GM23338 (cell line): ENCODE measurements around the gene SP6. TPM values are rescaled to one million over a fixed set of nuclear protein-coding genes. Genes with fewer than 3 reads are reported as not detected.

Experiments
- ATAC-seq: fragments of 200-7000 bp; cut with Tn5 transposase; 3 replicates; pipeline ENCODE4 v1.9.1; 2020
- DNase-seq: peaks from one replicate; pipeline ENCODE4 v3.0.0-alpha.2; 2015; ENCODE audit warnings: low spot score
- H2AFZ ChIP-seq: fragments of 200-600 bp; sonication (generic); 2 replicates; pipeline ENCODE4 v1.8.0; 2016; ENCODE audit warnings: antibody characterized with exemption, mild to moderate bottlenecking, moderate library complexity
- H3F3A ChIP-seq: fragments of 200-600 bp; sonication (generic); replicated peaks from 2 replicates; pipeline ENCODE4 v1.8.0; 2017; ENCODE audit warnings: antibody characterized with exemption, mixed run types, low read depth
- H3K27ac ChIP-seq: fragments of 200-600 bp; sonication (generic); 2 replicates; pipeline ENCODE4 v1.6.1; 2016; ENCODE audit warnings: low read depth
- H3K27me3 ChIP-seq: fragments of 200-600 bp; sonication (generic); 2 replicates; pipeline ENCODE4 v1.8.0; 2016; ENCODE audit warnings: mild to moderate bottlenecking, mixed run types, moderate library complexity; ENCODE audit not compliant: insufficient read depth
- H3K36me3 ChIP-seq: fragments of 200-600 bp; sonication (generic); 2 replicates; pipeline ENCODE4 v1.8.0; 2016; ENCODE audit warnings: mild to moderate bottlenecking; ENCODE audit not compliant: insufficient read depth
- H3K4me1 ChIP-seq: fragments of 200-600 bp; sonication (generic); 2 replicates; pipeline ENCODE4 v1.8.0; 2016; ENCODE audit warnings: mild to moderate bottlenecking, moderate library complexity; ENCODE audit not compliant: insufficient read depth
- H3K4me2 ChIP-seq: fragments of 200-600 bp; sonication (generic); 2 replicates; pipeline ENCODE4 v1.7.1; 2017; ENCODE audit warnings: mixed run types
- H3K4me3 ChIP-seq: fragments of 200-600 bp; sonication (generic); 2 replicates; pipeline ENCODE4 v1.6.1; 2016; ENCODE audit warnings: mixed run types
- H3K79me2 ChIP-seq: fragments of 200-600 bp; sonication (generic); replicated peaks from 2 replicates; pipeline ENCODE4 v1.8.0; 2017; ENCODE audit warnings: mild to moderate bottlenecking; ENCODE audit not compliant: insufficient read depth
- H3K9me2 ChIP-seq: fragments of 200-600 bp; sonication (generic); 2 replicates; pipeline ENCODE4 v1.8.0; 2017; ENCODE audit not compliant: insufficient read depth
- H4K20me1 ChIP-seq: fragments of 200-600 bp; sonication (generic); replicated peaks from 2 replicates; pipeline ENCODE4 v1.8.0; 2017; ENCODE audit warnings: mild to moderate bottlenecking; ENCODE audit not compliant: insufficient read depth
- H3K27ac Mint-ChIP-seq: 2 replicates; pipeline ENCODE4 v1.8.0; 2020; ENCODE audit warnings: inconsistent platforms, mild to moderate bottlenecking, moderate library complexity, mixed read lengths
- H3K27me3 Mint-ChIP-seq: 3 replicates; pipeline ENCODE4 v1.8.0; 2022; ENCODE audit warnings: low read depth, mild to moderate bottlenecking, moderate library complexity, mixed read lengths, inconsistent platforms; ENCODE audit not compliant: insufficient read depth, poor library complexity
- H3K36me3 Mint-ChIP-seq: 3 replicates; pipeline ENCODE4 v1.8.0; 2021; ENCODE audit warnings: low read depth, mild to moderate bottlenecking, inconsistent platforms, moderate library complexity, mixed read lengths
- H3K4me1 Mint-ChIP-seq: 3 replicates; pipeline ENCODE4 v1.8.0; 2020; ENCODE audit warnings: mild to moderate bottlenecking, inconsistent platforms, mixed read lengths
- H3K4me3 Mint-ChIP-seq: 3 replicates; pipeline ENCODE4 v1.8.0; 2021; ENCODE audit warnings: moderate library complexity, mild to moderate bottlenecking, inconsistent platforms, mixed read lengths
- H3K9me3 Mint-ChIP-seq: 3 replicates; pipeline ENCODE4 v1.8.0; 2020; ENCODE audit warnings: moderate library complexity, mild to moderate bottlenecking, inconsistent platforms, mixed read lengths
- CREB1 ChIP-seq: fragments of 250-450 bp; sonication (Bioruptor Pico); IDR thresholded peaks from 2 replicates; pipeline ENCODE4 v1.5.0; 2020; ENCODE audit warnings: low read depth, mild to moderate bottlenecking, moderate library complexity
- CTCF ChIP-seq, 2 experiments: fragments of 200-600 bp in 1 of 2; sonication (generic) in 1 of 2; conservative IDR thresholded peaks; 2 replicates each; pipeline versions ENCODE4 v1.5.1 to v1.6.1; 2016 to 2017; ENCODE audit warnings: antibody characterized with exemption in 2 of 2, low read depth in 2 of 2, mild to moderate bottlenecking in 2 of 2, moderate library complexity in 1 of 2
- ETS1 ChIP-seq: IDR thresholded peaks from 2 replicates; pipeline ENCODE4 v1.6.1; 2016; ENCODE audit warnings: antibody characterized with exemption
- EZH2 ChIP-seq: fragments of 200-600 bp; sonication (generic); IDR thresholded peaks from one replicate; pipeline ENCODE4 v1.8.0; 2017; ENCODE audit warnings: antibody characterized with exemption, mild to moderate bottlenecking, low read depth; ENCODE audit not compliant: unreplicated experiment
- EZH2phosphoT487 ChIP-seq: fragments of 200-600 bp; sonication (generic); IDR thresholded peaks from one replicate; pipeline ENCODE4 v1.8.1; 2018; ENCODE audit warnings: antibody characterized with exemption; ENCODE audit not compliant: unreplicated experiment
- JUNB ChIP-seq: IDR thresholded peaks from one replicate; pipeline ENCODE4 v1.6.1; 2016; ENCODE audit warnings: antibody characterized with exemption; ENCODE audit not compliant: unreplicated experiment
- NANOG ChIP-seq: IDR thresholded peaks from 2 replicates; pipeline ENCODE4 v1.6.1; 2016; ENCODE audit warnings: antibody characterized with exemption, borderline replicate concordance
- POLR2AphosphoS5 ChIP-seq: IDR thresholded peaks from 2 replicates; pipeline ENCODE4 v1.6.1; 2016; ENCODE audit warnings: antibody characterized with exemption, low read depth
- STAT1 ChIP-seq: IDR thresholded peaks from one replicate; pipeline ENCODE4 v1.6.1; 2016; ENCODE audit warnings: antibody characterized with exemption; ENCODE audit not compliant: unreplicated experiment
- ZNF114 ChIP-seq: fragments of 250-450 bp; sonication (Bioruptor Pico); IDR thresholded peaks from 2 replicates; pipeline ENCODE4 v1.5.0; 2020; ENCODE audit warnings: mild to moderate bottlenecking, moderate library complexity
- ZNF331 ChIP-seq: fragments of 250-450 bp; sonication (Bioruptor Pico); IDR thresholded peaks from 2 replicates; pipeline ENCODE4 v1.5.0; 2020; ENCODE audit warnings: low read depth, mild to moderate bottlenecking, moderate library complexity
- ZNF462 ChIP-seq: fragments of 250-450 bp; sonication (Bioruptor Pico); IDR thresholded peaks from 2 replicates; pipeline ENCODE4 v1.5.0; 2020; ENCODE audit warnings: mild to moderate bottlenecking, moderate library complexity
- polyA plus RNA-seq: library from polyadenylated mRNA; unstranded; fragments of >200 nt; fragmentation: Nextera tagmentation; extraction: Ambion mirVana; gene quantifications from 2 replicates; pipeline ENCODE4 v1.2.1, GENCODE V29; 2016
- total RNA-seq: library from RNA; depleted of rRNA; stranded (reverse); fragments of >200 nt; shearing (Covaris generic); gene quantifications from 2 replicates; pipeline ENCODE4 v1.2.3, GENCODE V29; 2014
- TF ChIP-seq, protein P1 (sequence below): IDR thresholded peaks from one replicate; pipeline ENCODE4 v1.6.1; 2018; ENCODE audit warnings: antibody characterized with exemption; ENCODE audit not compliant: unreplicated experiment

The SP6 gene
- total and polyA plus RNA-seq, 2 experiments from 2014 or later: 0.13 to 1.0 TPM

DNA sequence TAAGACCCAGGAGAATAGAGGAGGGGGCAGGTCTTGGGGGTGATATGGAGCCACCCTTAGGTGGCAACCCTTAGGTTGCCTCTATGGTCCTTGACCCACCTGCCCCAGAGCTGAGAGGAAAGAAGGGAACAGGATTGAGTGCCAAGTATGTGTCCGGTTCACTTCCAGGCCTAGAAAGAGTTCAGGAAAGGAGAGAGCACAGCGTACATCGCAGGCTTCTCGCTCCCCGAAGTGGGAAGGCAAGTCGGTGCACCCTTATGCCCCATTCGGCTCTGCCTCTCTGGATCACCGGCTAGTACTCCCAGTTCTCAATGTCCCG, 631 bp downstream of the SP6 start:
- no peak for ATAC-seq

More for the DNA sequence above, 631 bp downstream of the SP6 start:
- Histone ChIP-seq H3K27ac (no peak overlapping the region), H2AFZ (peak overlapping the region; percentile 92), H3K4me2 (peak overlapping the region; percentile 96), H3K27me3 (peaks cover 96% of the 10 kb centered on the region), H3K4me3 (peak overlapping the region; percentile 58), H3F3A (peaks cover 23% of the 10 kb centered on the region), H3K79me2 (no peaks in the 10 kb centered on the region), H4K20me1 (peaks cover 4% of the 10 kb centered on the region), H3K4me1 (peaks cover 30% of the 10 kb centered on the region), H3K36me3 (no peaks in the 10 kb centered on the region), H3K9me2 (no peaks in the 10 kb centered on the region)
- no peak for DNase-seq
- no peak overlapping the region for H3K27ac Mint-ChIP-seq
- TF ChIP-seq ZNF114 (no peak), POLR2AphosphoS5 (no peak), ZNF331 (no peak), EZH2 (no peak), CREB1 (CRISPR knock-in tag) (no peak), CTCF (conservative IDR thresholded peaks at IDR 0.05; ENCODE audit: low read depth in 2 of 2) (no peak), STAT1 (no peak), ETS1 (no peak), ZNF462 (CRISPR knock-in tag) (no peak), EZH2phosphoT487 (no peak), NANOG (no peak), JUNB (no peak)
- TF ChIP-seq, protein P1, sequence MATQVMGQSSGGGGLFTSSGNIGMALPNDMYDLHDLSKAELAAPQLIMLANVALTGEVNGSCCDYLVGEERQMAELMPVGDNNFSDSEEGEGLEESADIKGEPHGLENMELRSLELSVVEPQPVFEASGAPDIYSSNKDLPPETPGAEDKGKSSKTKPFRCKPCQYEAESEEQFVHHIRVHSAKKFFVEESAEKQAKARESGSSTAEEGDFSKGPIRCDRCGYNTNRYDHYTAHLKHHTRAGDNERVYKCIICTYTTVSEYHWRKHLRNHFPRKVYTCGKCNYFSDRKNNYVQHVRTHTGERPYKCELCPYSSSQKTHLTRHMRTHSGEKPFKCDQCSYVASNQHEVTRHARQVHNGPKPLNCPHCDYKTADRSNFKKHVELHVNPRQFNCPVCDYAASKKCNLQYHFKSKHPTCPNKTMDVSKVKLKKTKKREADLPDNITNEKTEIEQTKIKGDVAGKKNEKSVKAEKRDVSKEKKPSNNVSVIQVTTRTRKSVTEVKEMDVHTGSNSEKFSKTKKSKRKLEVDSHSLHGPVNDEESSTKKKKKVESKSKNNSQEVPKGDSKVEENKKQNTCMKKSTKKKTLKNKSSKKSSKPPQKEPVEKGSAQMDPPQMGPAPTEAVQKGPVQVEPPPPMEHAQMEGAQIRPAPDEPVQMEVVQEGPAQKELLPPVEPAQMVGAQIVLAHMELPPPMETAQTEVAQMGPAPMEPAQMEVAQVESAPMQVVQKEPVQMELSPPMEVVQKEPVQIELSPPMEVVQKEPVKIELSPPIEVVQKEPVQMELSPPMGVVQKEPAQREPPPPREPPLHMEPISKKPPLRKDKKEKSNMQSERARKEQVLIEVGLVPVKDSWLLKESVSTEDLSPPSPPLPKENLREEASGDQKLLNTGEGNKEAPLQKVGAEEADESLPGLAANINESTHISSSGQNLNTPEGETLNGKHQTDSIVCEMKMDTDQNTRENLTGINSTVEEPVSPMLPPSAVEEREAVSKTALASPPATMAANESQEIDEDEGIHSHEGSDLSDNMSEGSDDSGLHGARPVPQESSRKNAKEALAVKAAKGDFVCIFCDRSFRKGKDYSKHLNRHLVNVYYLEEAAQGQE: no peak
- peak overlapping the region; percentile 77 for H3K4me3 Mint-ChIP-seq
- no peaks in the 10 kb centered on the region for H3K9me3 Mint-ChIP-seq
- no peaks in the 10 kb centered on the region for H3K36me3 Mint-ChIP-seq
- peaks cover 91% of the 10 kb centered on the region for H3K27me3 Mint-ChIP-seq
- H3K4me1 Mint-ChIP-seq: peaks cover 38% of the 10 kb centered on the region
